HG02938 (cell line): ENCODE measurements around the gene IGSF9B.

Experiments
- ATAC-seq: cut with Tn5 transposase; IDR thresholded peaks from one replicate; pipeline ENCODE4 v1.9.1; 2021; ENCODE audit warnings: mild to moderate bottlenecking, moderate library complexity; ENCODE audit not compliant: unreplicated experiment

IGSF9B gene

DNA sequence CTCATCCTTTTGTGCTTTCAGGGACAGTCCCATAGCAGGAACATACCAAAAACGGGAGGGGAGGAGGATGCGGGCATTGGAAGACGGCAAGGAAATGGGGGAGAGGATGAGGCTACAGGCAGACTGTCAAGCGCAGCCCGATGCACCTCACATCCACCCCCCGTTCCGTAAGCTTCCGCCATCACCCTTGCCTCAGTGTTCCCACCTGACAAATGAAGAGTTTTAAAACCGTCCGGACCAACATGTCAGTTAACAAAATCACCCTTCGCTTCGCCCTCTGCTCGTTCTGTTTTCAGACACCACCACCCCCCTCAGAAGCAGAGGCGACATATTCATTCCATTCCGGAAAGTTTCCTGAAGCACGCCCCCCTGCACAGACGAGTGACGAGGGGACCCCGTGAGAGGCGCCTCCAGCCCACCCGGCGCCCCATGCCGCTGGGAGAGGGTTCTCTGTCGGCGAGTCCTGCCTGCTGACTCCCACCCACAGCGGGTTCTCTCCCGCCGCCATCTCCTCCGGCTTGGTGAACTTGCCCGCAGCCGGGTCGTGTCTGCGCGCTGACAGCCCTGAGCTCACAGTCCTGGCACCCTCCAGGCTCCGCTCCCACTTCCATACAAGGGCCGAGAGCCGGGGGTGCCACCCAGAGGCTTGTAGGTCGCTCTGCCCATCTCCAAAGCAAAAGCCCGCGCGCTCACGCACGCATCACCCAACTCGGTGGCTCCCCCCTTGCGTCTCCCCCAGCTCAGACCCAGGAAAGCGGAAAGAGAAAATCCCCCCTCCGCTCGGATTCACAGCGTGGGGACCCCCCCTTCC is 1.5 kb downstream of the IGSF9B start:
- ATAC-seq: no peak

DNA sequence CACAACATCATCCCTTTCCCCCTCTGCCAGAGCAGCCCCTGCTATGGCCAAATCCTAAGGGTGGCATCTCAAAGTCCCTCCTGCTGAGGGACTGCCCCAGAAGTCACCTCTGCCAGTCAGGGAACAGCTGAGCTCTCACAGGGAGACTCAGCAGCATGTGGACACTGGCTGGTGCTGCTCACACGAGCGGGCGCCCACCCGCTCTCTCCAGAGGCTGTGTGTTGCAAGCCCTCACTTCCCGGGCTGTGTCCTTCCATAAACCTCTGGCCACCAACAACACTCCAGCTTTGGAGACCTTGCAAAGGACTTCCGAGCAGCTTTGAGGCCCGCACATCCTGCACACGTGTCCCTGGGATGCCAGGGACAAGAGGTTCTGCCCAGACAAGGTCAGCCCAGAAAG is 2.8 kb downstream of the IGSF9B start:
- no peak for ATAC-seq

DNA sequence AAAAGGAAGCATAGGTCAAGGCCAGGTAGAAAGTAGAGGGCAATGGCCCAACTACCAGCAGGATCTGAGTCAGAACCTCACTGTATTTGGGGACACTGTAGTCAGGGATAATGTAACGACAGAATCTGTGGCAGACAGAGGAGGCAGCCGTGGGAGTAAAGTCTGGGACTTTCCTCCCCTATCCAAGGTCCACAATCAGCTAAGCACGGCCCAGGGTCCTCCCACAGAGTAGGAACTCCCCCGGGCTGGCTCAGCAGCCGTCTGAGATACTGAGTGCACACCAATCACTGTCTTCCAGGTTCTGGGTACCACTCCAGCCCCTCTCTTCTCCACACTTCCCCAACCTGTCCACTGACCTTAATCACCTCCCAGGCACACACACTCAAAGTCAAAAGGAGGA is 3.2 kb downstream of the IGSF9B start:
- no peak for ATAC-seq

DNA sequence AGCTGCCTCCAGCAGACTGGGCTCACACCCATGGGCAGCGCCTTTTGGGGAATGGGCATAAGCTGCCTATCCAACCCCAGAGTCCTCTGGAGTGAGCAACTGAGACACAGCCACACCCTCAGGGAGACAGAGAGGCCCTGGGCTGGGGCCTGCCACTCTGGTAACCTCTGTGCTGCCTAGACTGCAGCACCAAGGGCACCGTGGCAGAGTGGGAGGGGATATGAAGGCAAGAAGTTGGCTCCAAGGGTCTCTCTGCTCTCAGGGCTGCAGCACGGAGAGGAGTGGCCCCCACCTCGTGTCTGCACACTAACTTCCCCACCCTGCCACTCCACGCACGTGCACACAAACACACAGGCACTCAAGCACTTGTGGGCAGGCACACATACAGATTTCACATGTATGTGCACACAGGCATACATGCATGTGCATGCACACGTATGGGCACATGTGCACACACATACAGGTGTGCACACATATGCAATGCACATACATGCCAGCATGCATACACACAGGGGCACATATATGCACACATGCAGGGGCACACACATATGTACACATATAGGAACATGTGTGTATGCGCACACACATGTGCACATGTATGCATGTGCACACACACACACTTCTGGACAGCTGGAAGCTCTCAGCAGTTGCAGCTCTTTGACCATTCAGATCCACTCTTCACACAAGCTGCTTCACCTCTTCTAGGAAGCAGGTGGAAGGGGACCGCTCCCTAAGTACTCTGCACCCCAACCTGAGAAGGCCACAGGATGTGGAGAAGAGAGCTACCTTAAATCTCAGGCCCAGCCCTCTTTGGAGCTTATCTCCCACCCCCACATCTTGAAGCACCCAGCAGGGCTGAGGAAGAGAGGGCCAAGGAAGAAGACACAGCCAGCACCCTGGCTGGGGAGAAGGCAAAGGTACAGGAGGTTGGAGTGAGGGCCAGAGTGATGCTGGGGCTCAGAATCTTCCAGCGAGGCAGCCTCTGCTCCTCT is 4.3 kb downstream of the IGSF9B start:
- ATAC-seq: no peak

DNA sequence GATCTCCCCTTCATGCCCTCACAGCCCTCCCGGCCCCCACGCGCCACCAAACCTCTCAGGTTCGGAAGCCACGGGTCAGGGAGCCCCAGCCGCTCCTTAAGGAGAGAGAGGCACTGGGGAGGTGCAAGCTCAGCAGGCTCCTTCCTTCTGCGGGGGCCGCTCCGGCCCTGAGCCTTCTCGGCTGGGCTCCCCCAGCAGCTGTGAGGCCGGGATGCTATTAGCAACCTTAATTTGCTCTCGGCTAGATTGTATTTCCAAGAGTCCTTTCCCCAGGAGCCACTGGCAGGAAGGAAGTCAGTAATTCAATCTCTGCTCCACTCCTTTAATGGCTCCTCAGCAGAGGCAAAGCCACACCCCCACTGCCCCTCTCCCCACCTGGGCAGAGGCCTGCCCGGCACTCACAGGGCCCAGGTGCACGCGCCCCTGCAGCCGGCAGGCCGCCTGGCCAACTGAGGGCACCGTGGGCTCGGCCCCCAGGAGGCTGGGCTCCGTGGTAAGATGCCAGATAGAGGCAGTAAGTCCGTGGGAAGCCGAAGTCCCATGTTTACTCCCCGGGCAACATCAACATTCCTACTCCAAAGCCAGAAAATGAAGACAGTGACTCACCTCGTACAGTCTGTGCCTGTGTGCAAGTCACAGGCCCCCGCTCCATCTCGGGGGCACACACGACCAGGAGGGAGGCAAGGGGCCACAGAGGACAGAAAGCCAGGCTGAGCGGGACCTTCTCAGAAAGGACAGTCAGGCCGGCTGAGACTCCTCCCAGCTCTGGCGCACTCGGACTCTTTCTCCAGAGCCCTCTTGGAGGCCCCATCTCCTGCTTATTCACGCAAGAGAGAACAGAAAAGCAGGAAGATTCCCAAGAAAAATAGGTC is 5.2 kb downstream of the IGSF9B start:
- no peak for ATAC-seq

GRCh38 chr11:133950874-133951326 is 5.9 kb downstream of the IGSF9B start:
- ATAC-seq: no peak

DNA sequence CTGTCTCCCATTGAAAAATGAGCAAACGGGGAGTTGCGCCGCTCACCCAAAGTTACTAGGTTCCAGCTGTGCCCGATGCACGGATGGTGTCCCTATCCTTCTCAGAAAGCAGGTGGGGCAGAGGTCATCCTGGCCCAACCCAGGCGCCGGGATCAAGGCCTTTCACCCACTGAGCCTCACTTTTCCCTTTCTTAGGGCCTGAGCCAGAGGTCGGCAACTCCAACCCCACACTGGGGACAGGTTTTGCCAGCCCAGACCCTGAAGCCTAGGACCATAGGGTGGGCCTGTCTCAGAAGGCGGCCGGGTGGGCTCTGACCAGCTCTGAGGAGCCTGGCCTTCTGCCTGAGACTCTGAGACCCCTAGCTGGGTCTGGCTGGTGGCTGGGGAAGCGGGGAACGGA is 6.3 kb downstream of the IGSF9B start:
- no peak for ATAC-seq

DNA sequence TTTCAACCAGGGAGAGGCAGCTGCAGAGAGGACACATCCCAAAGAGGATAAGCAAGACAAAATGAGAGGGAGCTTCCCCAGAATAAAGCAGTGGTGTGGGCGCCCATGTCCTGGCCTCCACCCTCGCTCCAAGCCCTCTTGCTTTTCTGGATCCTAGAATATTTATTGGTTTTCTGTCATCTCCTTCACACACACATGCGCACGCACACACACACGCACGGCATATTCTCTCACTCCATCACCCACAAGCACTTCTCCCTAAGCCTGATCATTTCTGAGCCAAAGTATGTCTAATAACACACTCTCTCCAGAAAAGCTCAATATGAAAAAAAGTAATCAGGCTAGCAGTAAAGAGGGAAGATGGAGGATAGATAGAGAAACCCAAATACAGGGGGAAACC is 7.6 kb downstream of the IGSF9B start:
- no peak for ATAC-seq

- no peak for ATAC-seq
These were observed 8.1 kb downstream of the IGSF9B start for GRCh38 chr11:133948711-133949110.

DNA sequence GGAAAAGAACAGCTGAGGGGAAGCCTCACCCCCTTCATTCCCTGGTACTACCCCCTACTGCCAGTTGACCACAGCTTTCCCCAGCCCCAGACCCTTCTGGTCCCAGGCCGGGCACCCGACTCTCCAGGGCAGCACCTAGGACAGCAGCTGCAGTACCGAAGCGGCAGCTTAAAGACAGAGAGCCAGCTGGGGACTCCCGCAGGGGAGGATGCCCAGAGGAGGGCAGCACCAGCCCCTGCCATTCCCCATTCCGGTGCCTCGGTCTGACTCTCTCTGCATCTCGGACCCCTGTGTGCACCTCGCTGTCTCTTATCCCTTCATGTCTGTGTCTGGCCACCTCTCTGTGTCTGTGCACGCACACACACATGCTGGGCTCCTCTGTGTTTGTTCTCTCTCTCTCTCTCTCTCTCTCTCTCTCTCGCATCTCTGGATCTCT is 9.4 kb downstream of the IGSF9B start:
- no peak for ATAC-seq

GRCh38 chr11:133946541-133947318 is 10.0 kb downstream of the IGSF9B start:
- no peak for ATAC-seq

DNA sequence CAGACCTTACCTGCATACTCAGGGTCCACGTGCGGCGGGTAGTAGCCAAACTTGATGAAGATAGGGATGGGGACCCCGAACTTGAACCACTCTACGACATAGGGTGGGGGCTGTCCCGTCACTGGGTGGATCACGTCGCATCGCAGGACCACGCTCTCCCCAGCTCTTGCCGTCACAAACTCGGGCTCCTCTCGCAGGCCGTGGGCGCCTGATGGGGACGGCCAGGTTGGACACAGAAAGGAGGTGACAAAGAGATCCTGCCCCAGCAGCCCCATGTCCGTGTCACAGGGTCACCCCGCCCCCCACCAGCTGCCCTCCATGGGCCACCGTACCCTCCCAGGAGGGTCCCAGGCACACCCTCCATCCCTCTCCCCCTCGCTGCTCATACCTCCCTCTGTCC is 10.7 kb downstream of the IGSF9B start:
- ATAC-seq: no peak

- ATAC-seq: no peak
These were observed 11.4 kb downstream of the IGSF9B start for GRCh38 chr11:133945087-133945974.

GRCh38 chr11:133943950-133944698 is 12.6 kb downstream of the IGSF9B start:
- no peak for ATAC-seq

DNA sequence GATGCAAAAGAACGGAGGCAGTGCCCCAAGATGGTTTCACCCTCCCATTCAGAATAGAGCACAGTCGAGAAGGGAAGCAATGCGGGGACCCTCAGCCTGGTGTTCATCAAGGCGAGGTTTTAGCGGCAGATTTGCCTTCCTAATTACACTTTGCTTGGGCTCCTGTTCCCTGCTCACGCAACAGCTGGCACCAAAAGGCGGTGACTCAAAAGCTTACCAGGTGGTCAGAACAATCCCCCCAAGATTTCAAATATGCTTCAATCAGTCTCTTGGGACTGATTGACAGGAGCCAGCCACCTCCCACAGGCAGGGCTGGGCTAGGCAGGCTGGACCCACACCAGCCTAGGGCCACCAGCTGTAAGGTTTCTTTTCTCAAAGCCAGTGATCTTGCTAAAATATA is 14.2 kb downstream of the IGSF9B start:
- ATAC-seq: no peak

- ATAC-seq: no peak
These were observed 15.2 kb downstream of the IGSF9B start for GRCh38 chr11:133941546-133941945.

DNA sequence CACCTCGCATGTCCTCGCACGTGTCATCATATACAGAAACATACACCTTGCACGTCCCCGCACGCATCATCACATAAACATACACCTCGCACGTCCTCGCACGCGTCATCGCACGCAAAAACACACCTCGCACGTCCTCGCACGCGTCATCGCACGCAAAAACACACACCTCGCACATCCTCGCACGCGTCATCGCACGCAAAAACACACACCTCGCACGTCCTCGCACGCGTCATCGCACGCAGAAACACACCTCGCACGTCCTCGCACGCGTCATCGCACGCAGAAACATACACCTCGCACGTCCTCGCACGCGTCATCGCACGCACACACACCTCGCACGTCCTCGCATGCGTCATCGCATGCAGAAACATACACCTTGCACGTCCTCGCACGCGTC is 16.7 kb downstream of the IGSF9B start:
- no peak for ATAC-seq

DNA sequence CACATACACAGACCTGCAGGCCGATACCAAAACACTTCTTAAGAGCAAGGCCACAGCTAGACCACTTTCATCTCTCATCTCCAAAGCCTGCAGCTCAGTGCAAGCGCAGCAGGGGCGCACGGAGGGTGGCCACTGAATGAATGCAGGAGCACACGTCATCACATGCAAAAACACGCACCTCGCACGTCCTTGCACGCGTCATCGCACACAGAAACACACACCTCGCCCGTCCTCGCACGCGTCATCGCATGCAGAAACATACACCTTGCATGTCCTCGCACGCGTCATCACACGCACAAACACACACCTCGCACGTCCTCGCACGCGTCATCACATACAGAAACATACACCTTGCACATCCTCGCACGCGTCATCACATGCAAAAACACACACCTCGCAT is 17.2 kb downstream of the IGSF9B start:
- ATAC-seq: no peak
